ENCODE results near the gene SLC7A4.

DNA sequence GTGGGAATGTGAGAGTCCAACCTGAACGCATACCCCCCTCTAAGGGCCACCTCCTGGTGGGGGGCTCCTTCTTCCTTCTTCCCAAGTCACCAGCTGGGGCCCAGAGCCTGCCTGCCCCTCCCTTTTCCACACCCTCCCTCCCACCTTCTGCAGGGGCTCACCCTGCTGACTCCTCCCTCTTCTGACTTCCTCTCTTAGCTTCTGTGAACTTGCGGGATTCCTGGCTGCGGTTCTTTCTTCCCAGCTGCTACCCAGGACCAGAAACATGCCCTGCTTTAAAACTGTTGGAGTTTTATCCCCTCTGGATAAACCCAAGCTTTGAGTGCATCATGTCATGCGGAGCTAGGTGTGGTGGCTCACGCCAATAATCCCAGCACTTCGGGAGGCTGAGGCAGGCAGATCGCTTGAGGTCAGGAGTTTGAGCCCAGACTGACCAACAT, 23.5 kb upstream of the SLC7A4 start:
- no peak for TF ChIP-seq YY1 (IDR thresholded peaks at IDR 0.05; ENCODE audit: insufficient read depth, insufficient read length)
- no peak for TF ChIP-seq ZNF274 (IDR thresholded peaks at IDR 0.05; ENCODE audit: low read depth, low read length)
